Neutrophil (primary cell): ENCODE measurements around the gene OR2G3.

Experiments used
- H3K27ac ChIP-seq: fragments of 200-600 bp; sonication (generic); 2 replicates; pipeline ENCODE4 v1.5.1; 2016; ENCODE audit warnings: mild to moderate bottlenecking, moderate library complexity
- H3K27me3 ChIP-seq: fragments of 200-600 bp; sonication (generic); 2 replicates; pipeline ENCODE4 v1.6.0; 2016; ENCODE audit warnings: mild to moderate bottlenecking
- H3K36me3 ChIP-seq: fragments of 200-600 bp; sonication (generic); 2 replicates; pipeline ENCODE4 v1.5.1; 2017
- H3K4me1 ChIP-seq, 2 experiments: fragments of 200-600 bp in 1 of 2; sonication (generic) in 1 of 2; 1 replicate in 1 of 2; 2 replicates in 1 of 2; pipeline versions ENCODE4 v1.5.1 to v1.6.1; 2013 to 2016; ENCODE audit warnings: low read depth in 1 of 2, low read length in 1 of 2, mild to moderate bottlenecking in 1 of 2, moderate library complexity in 1 of 2; ENCODE audit not compliant: control insufficient read depth in 1 of 2, insufficient read depth in 1 of 2
- H3K4me3 ChIP-seq, 2 experiments: fragments of 200-600 bp in 1 of 2; sonication (generic) in 1 of 2; 1 replicate in 1 of 2; 2 replicates in 1 of 2; pipeline ENCODE4 v1.5.1; 2013 to 2016; ENCODE audit warnings: low read depth in 1 of 2, low read length in 1 of 2, mild to moderate bottlenecking in 1 of 2, moderate library complexity in 1 of 2
- H3K9me3 ChIP-seq: fragments of 200-600 bp; sonication (generic); 2 replicates; pipeline ENCODE4 v1.5.1; 2016
- TF ChIP-seq, protein P1 (sequence below): fragments of 200-600 bp; sonication (generic); IDR thresholded peaks from 2 replicates; pipeline ENCODE4 v1.5.1; 2016; ENCODE audit warnings: antibody characterized with exemption

The OR2G3 gene

DNA sequence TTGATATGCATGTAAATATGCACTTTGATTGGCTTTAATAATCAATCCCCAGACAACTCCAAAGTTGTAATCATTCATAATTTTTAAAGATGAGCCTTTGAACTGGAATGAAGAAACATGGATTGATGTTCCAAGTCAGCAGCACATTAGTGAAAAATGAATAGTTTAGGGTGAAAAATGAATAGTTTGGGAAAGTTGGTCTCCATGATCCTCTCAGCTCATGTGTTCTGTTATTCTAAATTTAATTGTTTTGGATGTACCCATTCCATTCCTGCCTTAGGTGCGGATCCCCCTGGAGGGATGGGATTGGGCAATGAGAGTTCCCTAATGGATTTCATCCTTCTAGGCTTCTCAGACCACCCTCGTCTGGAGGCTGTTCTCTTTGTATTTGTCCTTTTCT, at the start of gene OR2G3:
OR2G3 (plus strand) TSS at position 301 of the 400 bp plus-strand sequence; CDS start at position 301, 0 bp downstream.
- no peak within 1 kb of the TSS for H3K4me3 ChIP-seq
- no peaks in the 10 kb centered on the region for H3K27me3 ChIP-seq
- H3K9me3 ChIP-seq, result peaks cover 4% of the 10 kb centered on the region
- H3K4me1 ChIP-seq, result no peaks in the 10 kb centered on the region
- no peak within 1 kb of the TSS for H3K27ac ChIP-seq
- TF ChIP-seq, protein P1, sequence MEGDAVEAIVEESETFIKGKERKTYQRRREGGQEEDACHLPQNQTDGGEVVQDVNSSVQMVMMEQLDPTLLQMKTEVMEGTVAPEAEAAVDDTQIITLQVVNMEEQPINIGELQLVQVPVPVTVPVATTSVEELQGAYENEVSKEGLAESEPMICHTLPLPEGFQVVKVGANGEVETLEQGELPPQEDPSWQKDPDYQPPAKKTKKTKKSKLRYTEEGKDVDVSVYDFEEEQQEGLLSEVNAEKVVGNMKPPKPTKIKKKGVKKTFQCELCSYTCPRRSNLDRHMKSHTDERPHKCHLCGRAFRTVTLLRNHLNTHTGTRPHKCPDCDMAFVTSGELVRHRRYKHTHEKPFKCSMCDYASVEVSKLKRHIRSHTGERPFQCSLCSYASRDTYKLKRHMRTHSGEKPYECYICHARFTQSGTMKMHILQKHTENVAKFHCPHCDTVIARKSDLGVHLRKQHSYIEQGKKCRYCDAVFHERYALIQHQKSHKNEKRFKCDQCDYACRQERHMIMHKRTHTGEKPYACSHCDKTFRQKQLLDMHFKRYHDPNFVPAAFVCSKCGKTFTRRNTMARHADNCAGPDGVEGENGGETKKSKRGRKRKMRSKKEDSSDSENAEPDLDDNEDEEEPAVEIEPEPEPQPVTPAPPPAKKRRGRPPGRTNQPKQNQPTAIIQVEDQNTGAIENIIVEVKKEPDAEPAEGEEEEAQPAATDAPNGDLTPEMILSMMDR, result no peak
- H3K36me3 ChIP-seq, result no peaks in the 10 kb centered on the region

DNA sequence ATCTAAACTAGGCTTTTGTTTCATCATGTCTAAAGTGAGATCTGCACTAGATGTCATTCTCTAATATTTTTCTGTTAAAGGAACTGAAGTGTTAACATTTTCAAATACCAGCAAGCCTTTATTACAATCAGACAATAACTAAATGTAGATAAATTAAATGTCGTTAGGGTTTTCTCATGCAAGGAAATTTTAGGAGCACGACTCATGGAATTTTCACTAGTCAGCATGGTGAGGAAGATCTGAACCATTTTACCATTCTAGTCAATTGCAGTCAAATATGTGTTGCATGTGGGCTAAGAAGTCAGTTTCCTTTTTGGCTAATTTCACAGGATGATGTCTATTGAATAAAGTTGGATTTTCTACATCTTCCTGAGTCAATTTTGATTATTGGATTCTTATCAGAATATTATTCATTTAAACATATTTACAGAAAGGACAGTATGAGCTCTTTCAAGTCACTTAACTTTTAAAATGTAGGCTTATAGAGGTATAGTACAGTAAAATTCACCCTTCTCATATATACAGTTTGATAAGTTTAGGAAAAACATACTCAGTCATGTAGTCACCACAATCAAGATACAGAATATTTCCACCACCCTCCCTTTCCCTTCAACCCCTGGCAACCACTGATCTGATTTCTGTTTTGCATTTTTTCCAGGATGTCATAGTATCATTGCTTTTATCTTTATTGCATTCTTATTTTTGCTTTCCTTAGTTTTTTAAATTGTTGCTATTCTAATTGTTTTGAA, 47.3 kb upstream of the OR2G3 start:
- no peaks in the 10 kb centered on the region for H3K4me1 ChIP-seq

DNA sequence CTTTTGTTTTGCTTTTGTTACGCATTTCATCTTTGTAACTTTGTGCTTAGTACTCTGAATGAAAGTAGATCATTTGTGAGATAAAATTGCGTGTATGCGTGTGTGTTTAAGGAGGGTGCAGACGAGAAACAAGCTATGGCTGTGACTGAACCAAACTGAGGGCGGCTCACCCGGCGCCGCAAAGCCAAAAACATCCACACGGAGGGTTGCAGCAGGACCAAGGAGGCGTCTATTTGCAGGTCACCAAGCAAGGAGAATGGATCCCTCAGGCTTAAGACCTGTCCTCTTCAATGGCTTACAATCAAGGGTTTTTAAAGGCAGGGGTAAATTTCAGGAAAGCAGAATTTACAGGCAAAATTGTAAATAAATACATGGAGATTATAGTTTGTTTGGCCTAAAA, 43.7 kb upstream of the OR2G3 start:
- no peaks in the 10 kb centered on the region for H3K36me3 ChIP-seq
- TF ChIP-seq, protein P1, result no peak
- no peaks in the 10 kb centered on the region for H3K9me3 ChIP-seq
- H3K27me3 ChIP-seq, result no peaks in the 10 kb centered on the region
- H3K4me3 ChIP-seq, result no peak overlapping the region
- no peaks in the 10 kb centered on the region for H3K4me1 ChIP-seq
- H3K27ac ChIP-seq, result no peak overlapping the region

More for the DNA sequence above, 47.3 kb upstream of the OR2G3 start:
- H3K4me3 ChIP-seq, result no peak overlapping the region
- H3K27me3 ChIP-seq, result no peaks in the 10 kb centered on the region
- H3K36me3 ChIP-seq, result no peaks in the 10 kb centered on the region
- TF ChIP-seq, protein P1, result no peak
- H3K9me3 ChIP-seq, result no peaks in the 10 kb centered on the region
- no peak overlapping the region for H3K27ac ChIP-seq

DNA sequence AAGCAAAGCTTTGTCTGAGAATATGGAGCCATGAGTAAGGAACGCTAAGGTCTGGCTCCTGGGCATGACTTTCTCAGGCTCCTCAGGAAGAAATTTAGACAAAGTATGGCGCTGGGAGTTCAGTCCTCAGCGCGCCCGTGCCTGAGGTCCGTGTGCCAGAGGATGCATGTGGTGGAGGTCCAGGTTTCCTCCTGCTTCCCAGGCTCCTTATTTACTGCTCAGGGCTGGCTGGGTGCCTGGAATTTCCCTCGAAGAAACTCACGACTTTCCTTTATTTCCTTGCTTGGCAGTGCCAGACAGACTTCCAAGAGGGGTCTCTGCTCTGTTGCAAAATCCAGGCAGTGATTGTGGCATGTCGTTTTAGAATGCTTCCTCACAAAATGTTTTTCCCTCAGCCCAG, 43.2 kb upstream of the OR2G3 start:
- H3K27me3 ChIP-seq, result no peaks in the 10 kb centered on the region
- H3K9me3 ChIP-seq, result no peaks in the 10 kb centered on the region
- no peaks in the 10 kb centered on the region for H3K4me1 ChIP-seq
- H3K4me3 ChIP-seq, result no peak overlapping the region
- TF ChIP-seq, protein P1, result no peak
- H3K36me3 ChIP-seq, result no peaks in the 10 kb centered on the region
- H3K27ac ChIP-seq, result no peak overlapping the region

DNA sequence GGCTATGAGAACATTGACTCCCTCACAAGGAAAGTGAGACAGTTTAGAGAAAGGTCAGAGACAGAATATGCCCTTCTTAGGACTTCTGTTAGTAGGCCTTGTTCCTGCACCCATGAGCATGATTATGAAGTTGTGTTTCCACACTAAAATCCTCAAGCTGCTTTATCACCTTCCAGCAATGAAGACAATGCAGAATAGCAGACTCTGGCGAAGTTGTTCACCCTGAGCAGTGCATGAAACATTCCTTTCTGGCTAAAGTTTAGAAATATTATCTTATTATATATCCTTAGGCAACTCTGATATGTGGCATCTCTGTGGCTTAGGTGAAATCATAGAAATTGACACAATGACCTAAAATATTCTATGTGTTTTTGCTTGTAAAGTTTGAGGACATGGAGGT, 31.1 kb upstream of the OR2G3 start:
- no peak overlapping the region for H3K4me3 ChIP-seq
- H3K9me3 ChIP-seq, result no peaks in the 10 kb centered on the region
- H3K36me3 ChIP-seq, result no peaks in the 10 kb centered on the region
- peaks cover 0 to 5% of the 10 kb centered on the region in 2 experiments for H3K4me1 ChIP-seq
- no peaks in the 10 kb centered on the region for H3K27me3 ChIP-seq
- TF ChIP-seq, protein P1, result no peak
- H3K27ac ChIP-seq, result no peak overlapping the region
